K562 (cell line): ENCODE data around the gene PDZD8. TPM values are rescaled to one million over a fixed set of nuclear protein-coding genes. Genes with fewer than 3 reads are reported as not detected.

ENCODE experiments used
- CEBPB ChIP-seq: fragments of 450-650 bp; IDR thresholded peaks from 2 replicates; pipeline ENCODE4 v1.6.1; 2016; ENCODE audit warnings: missing genetic modification characterization, missing compliant biosample characterization
- ETS2 ChIP-seq: IDR thresholded peaks from 2 replicates; pipeline ENCODE4 v1.6.1; 2016; ENCODE audit warnings: borderline replicate concordance, missing genetic modification characterization, mild to moderate bottlenecking, moderate library complexity, missing compliant biosample characterization; ENCODE audit not compliant: poor library complexity, severe bottlenecking
- FIP1L1 ChIP-seq: fragments of 200-400 bp; formaldehyde crosslinking; IDR thresholded peaks from 2 replicates; pipeline ENCODE4 v1.6.1; 2018; ENCODE audit warnings: mild to moderate bottlenecking, low read depth, low read length; ENCODE audit not compliant: poor library complexity, severe bottlenecking
- FOXP4 ChIP-seq: sonication (generic); formaldehyde crosslinking; IDR thresholded peaks from 2 replicates; pipeline ENCODE4 v1.8.0; 2022; ENCODE audit warnings: mild to moderate bottlenecking, missing genetic modification reagents, borderline replicate concordance
- LCOR ChIP-seq: sonication (generic); formaldehyde crosslinking; IDR thresholded peaks from 2 replicates; pipeline ENCODE4 v1.8.0; 2022; ENCODE audit warnings: mild to moderate bottlenecking, missing genetic modification reagents
- PTTG1 ChIP-seq: fragments of 450-650 bp; IDR thresholded peaks from 2 replicates; pipeline ENCODE4 v1.6.1; 2016; ENCODE audit warnings: low read depth, mild to moderate bottlenecking, missing genetic modification characterization, missing compliant biosample characterization
- ZFP1 ChIP-seq: fragments of 450-650 bp; formaldehyde crosslinking; IDR thresholded peaks from 2 replicates; pipeline ENCODE4 v1.4.0; 2020; ENCODE audit warnings: mild to moderate bottlenecking, mixed read lengths
- ZNF133 ChIP-seq: fragments of 250-450 bp; sonication (Bioruptor Pico); IDR thresholded peaks from 2 replicates; pipeline ENCODE4 v1.4.0; 2020; ENCODE audit warnings: mild to moderate bottlenecking
- ZNF518B ChIP-seq: fragments of 250-450 bp; sonication (Bioruptor Pico); IDR thresholded peaks from 2 replicates; pipeline ENCODE4 v1.5.0; 2021; ENCODE audit warnings: mild to moderate bottlenecking, moderate library complexity
- polyA plus RNA-seq, 8 experiments: library from polyadenylated mRNA; depleted of rRNA in 4 of 8; stranded (reverse) in 5 of 8; unstranded in 3 of 8; fragments of >200 nt; fragmentation: Nextera tagmentation in 2 of 8; fragmentation: Illumina TruSeq in 1 of 8; extraction: Ambion mirVana in 2 of 8; extraction: Trizol in 1 of 8; gene quantifications; 2 replicates each; pipeline versions ENCODE4 v1.2.1 to v1.2.3, GENCODE V29; 2011 to 2014; ENCODE audit warnings: inconsistent platforms in 1 of 8, missing spikeins in 1 of 8
- total RNA-seq, 7 experiments: library from RNA; depleted of rRNA in 6 of 7; stranded (reverse); fragments of >200 nt in 6 of 7; fragmentation: Illumina TruSeq in 2 of 7; extraction: Trizol in 2 of 7; gene quantifications; 2 replicates each; pipeline versions ENCODE4 v1.2.1 to v1.2.3, GENCODE V29; 2011 to 2021; ENCODE audit warnings: low replicate concordance in 1 of 7
- TF ChIP-seq, protein P1 (sequence below): fragments of 450-650 bp; formaldehyde crosslinking; IDR thresholded peaks from 2 replicates; pipeline ENCODE4 v1.4.0; 2020; ENCODE audit warnings: mild to moderate bottlenecking, moderate library complexity

Gene PDZD8
- total and polyA plus RNA-seq, 9 of the 15 experiments (the other 6 are each of a cell fraction or from before 2014, with no cell fraction given), result 5.5 to 53.4 (median 36.8) TPM

GRCh38 chr10:117272195-117273076 lies 102.8 kb downstream of the PDZD8 start (continued):
- TF ChIP-seq, protein P1, sequence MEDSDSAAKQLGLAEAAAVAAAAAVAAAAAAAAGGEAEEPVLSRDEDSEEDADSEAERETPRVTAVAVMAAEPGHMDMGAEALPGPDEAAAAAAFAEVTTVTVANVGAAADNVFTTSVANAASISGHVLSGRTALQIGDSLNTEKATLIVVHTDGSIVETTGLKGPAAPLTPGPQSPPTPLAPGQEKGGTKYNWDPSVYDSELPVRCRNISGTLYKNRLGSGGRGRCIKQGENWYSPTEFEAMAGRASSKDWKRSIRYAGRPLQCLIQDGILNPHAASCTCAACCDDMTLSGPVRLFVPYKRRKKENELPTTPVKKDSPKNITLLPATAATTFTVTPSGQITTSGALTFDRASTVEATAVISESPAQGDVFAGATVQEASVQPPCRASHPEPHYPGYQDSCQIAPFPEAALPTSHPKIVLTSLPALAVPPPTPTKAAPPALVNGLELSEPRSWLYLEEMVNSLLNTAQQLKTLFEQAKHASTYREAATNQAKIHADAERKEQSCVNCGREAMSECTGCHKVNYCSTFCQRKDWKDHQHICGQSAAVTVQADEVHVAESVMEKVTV (CRISPR knock-in tag), result no peak
- TF ChIP-seq FOXP4 (CRISPR knock-in tag) (no peak), FIP1L1 (no peak), ZNF518B (CRISPR knock-in tag) (no peak), ZFP1 (no peak), ZNF133 (CRISPR knock-in tag) (no peak), ETS2 (tag) (no peak), CEBPB (tag) (peak; percentile 91), PTTG1 (no peak), LCOR (no peak)
